22Rv1 (cell line): ENCODE results near the gene NQO2.
"Not testable (repeated sequence)": the region's sequence is repeated elsewhere in the genome, so short reads cannot be mapped to it uniquely, and the experiment has no call there.

Experiments
- ZFX ChIP-seq: fragments of 450-650 bp; IDR thresholded peaks from 2 replicates; pipeline ENCODE4 v1.6.1; 2017; ENCODE audit warnings: antibody characterized with exemption, borderline replicate concordance
- TF ChIP-seq, protein P1 (sequence below): fragments of 450-650 bp; IDR thresholded peaks from 2 replicates; pipeline ENCODE4 v1.5.1; 2017; ENCODE audit warnings: mild to moderate bottlenecking

DNA sequence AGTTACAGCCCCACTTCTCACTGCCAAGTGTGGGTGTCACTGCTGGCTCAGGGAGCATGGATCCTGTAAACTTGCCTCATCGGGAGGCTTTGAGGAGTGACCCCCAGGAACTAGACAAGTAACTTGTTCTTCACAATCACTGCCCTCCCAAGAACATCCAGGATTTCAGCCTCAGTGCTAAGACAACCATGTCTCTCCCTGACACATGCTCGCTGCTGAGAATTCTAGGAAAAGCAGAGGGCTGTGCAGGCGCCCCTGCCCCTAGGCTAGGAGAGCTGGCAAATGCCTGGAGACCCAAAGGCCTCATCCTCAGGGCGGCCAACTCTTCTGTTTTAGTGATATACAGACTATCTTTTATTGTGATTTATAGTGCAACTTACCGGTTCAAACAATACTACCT lies 3.5 kb downstream of the NQO2 start:
- TF ChIP-seq, protein P1, sequence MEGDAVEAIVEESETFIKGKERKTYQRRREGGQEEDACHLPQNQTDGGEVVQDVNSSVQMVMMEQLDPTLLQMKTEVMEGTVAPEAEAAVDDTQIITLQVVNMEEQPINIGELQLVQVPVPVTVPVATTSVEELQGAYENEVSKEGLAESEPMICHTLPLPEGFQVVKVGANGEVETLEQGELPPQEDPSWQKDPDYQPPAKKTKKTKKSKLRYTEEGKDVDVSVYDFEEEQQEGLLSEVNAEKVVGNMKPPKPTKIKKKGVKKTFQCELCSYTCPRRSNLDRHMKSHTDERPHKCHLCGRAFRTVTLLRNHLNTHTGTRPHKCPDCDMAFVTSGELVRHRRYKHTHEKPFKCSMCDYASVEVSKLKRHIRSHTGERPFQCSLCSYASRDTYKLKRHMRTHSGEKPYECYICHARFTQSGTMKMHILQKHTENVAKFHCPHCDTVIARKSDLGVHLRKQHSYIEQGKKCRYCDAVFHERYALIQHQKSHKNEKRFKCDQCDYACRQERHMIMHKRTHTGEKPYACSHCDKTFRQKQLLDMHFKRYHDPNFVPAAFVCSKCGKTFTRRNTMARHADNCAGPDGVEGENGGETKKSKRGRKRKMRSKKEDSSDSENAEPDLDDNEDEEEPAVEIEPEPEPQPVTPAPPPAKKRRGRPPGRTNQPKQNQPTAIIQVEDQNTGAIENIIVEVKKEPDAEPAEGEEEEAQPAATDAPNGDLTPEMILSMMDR = not testable (repeated sequence)
- TF ChIP-seq ZFX = not testable (repeated sequence)
